Activated T-helper 1 cell treated with anti-CD3 and anti-CD28 coated beads, Interleukin-2, amount 50 U/mL, for 16 hours (primary cell): ENCODE measurements around the gene ANKRD11.
A peak's percentile ranks its signal among the peaks of the same experiment; 100 is the strongest.
"Not testable (repeated sequence)": the region's sequence is repeated elsewhere in the genome, so short reads cannot be mapped to it uniquely, and the experiment has no call there.

ENCODE experiments used
- DNase-seq, 2 donors: peaks; one replicate each; pipeline ENCODE4 v3.0.0-alpha.2; 2020; ENCODE audit warnings: low read depth in 1 of 2, low spot score in 1 of 2

Gene ANKRD11

GRCh38 chr16:89368604-89369249 lies 121.6 kb downstream of the ANKRD11 start:
- DNase-seq, result no peak

DNA sequence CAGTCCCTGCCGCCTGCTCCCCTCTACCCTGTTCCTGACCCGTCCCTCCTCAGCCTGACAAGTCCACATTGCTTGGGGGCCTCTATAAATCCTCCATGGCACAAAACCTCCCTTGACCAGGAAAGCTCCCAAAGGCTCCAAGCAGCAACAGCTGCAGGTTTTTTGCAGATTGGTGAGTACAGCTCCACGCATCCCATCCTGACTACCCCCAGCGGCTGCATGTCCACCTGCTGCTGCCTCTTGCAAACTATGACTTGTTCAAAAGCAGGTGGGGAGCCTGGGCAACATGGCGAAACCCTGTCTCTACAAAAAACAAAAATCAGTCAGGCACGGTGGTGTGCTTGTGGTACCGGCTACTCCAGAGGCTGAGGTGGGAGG lies 122.8 kb downstream of the ANKRD11 start:
- DNase-seq, result no peak

- DNase-seq, result no peak
These were observed 123.5 kb downstream of the ANKRD11 start for GRCh38 chr16:89366561-89367537.

GRCh38 chr16:89365996-89366395 lies 124.4 kb downstream of the ANKRD11 start:
- DNase-seq, result no peak

DNA sequence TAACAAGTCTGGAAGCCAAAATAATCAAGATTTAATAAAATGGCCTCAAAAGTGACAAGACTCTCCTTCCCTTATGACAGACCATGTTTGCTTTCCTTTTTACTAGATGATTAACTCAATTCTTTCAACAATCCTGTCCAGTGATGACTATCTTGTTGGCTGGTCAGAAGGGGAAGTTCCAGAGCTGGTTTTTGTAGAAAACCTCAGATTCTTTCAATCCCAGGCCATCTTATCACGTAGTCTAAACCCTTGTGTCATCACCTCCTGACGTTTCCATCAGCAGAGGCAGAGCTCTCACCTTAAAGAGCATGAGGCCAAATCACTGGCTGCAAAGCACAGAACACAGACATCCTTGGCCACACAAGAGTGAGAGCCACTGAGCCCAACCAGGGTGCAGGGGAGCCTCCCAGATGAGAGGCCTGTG lies 125.3 kb downstream of the ANKRD11 start:
- no peak for DNase-seq

DNA sequence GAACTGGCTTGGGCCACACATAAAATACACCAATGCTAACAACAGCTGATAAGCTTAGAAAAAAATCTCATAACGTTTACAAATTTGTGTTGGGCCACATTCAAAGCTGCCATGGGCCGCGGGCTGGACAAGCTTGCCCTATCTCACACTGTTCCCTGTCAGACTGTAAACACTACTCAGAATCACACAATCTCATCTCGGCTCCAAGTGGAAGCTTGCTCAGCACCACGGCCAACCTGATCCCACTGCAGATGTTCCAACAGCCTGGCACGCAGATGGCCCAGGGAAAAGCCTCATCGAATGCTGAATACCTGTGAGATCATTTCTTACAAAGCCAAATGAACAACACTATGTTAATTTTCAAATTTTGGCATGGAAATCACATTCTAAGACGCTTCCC lies 125.8 kb downstream of the ANKRD11 start:
- DNase-seq, result no peak

DNA sequence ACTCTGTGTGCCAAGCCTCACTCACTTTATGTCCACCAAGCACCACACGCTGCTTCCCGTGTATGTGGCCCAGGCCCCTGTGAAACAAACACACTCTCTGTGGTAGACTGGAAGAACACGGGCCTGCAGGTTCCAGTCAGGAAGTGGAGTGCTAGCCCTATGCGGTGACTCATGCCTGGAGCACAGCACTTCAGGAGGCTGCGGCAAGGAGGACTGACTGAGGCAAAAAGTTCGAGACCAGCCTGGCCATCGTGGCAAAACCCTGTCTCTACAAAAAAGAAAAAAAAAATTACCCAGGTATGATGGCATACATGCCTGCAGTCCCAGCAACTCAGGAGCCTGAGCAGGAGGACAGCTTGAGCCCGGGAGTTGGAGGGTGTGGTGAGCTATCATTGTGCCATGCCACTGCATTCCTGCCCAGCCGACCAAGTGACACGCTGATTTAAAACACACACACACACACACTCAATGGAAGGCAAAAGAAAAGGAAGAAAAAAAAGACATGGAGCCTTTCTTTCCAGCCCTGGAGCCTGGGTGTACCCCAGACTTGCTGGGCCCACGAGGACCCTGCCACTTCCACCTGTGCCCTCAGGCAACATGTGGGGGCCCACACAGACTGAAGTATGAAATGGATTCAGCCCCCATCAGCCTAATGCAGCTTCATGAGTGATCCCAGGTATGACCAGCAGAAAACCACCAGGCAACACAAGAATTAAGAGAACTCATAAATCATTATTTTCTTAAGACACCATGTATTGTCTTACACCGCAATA lies 126.6 kb downstream of the ANKRD11 start:
- DNase-seq, result peak in 1 of 2 donors; percentile 26

- not testable (repeated sequence) for DNase-seq
These were observed 127.7 kb downstream of the ANKRD11 start for GRCh38 chr16:89362540-89363223.

DNA sequence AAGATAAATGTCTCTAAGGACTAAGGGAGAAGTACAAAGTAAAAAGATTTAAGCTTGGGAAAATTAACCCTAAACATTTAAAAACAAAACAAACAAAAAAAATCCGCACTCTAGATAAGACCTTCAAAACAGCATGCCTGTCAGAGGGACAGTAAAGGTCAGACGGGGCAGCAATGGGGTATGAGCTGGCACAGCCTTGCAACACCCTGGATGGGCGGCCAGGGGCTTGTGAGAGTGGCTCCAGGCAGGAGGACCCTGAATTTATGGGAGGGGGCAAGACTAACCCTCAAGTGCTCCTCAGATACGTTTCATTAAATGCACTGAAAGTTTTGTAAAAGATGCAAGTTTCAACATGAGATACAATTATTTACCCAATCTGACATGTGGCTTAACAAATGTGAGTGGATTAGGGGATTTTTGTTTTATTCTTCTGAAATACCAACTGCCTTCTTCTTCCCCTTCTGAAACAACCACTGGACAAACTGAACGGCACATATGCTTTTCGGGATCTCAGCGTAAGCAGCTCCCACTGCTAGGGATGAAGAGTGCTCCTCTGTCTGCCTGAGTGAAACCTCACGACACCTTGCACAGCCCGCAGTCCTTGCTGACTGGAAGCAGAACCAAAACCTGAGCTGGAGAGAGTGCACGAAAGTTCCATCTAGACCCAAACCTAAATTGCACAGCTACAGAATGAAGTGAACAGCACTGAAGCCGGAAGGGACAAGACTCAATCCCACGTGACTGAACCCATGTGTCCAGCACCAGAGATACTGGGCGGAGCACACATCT lies 128.4 kb downstream of the ANKRD11 start:
- DNase-seq, result no peak

DNA sequence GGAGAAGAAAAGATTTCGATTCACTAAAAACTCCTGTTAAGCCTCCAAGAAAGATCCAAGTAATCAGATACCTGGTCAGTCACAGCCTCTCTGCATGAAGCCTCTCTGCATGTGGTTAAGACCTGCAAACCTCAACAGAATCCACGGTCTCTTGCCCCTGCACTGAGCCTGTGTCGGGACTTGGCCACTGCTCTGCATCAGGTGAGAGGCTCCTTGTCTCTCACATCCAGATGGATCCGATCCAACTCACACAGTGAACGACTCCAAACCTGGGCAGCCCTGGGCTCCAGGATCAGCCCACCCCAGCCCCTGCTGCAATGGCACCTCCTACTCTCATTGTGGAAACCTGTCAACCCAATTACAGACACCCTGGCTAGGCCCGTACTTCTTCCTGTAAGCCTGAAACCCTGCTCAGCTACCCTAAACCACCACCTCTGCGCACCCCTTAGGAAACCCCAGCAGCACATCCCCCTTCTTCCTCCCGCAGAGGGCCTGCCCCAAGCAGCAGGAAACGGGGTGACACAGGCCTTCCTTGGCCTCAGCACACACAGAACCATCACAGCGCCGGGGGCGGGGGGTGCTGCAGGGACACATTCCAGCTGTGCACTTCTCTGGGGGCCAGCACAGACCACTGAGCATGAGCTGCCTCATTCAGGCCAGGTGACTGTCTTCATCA lies 129.5 kb downstream of the ANKRD11 start:
- DNase-seq, result peak; percentile 47 to 58

- DNase-seq, result no peak
These were observed 130.9 kb downstream of the ANKRD11 start for GRCh38 chr16:89359264-89360147.

GRCh38 chr16:89358030-89359005 lies 132.0 kb downstream of the ANKRD11 start:
- peak in 1 of 2 donors; percentile 14 for DNase-seq

DNA sequence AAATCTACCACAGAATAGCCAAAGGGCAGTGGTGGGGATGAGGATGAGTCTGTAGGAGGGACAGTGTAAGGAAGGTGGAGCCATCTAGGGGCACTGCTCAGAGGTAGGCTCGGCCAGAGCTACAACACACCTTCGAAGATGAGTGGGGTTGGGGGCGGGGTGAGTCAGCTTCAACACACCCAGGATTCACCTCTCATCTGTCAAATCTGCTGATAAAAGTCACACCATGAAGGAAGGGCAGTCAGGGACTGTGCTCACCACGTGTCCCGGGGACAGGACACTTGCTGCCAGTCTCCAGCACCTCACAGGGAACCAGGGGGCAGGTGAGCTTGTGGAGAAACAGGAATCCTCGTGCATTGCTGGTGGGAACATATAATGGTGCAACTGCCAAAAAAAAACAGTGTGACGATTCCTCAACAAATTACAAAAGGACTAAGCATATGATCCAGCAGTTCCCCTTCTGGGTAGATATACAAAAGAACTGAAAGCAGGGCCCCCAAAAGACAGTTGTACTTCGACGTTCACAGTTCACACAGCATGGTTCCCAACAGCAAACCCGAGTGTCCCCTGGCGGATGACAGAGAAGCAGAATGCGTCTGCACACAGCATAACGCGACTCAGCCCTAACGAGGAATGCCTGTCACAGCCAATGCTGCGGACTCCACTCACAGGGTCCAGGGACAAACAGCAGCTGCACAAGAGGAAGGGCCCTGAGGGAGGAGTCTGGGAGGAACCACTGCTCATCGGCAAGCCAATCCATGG lies 133.1 kb downstream of the ANKRD11 start:
- DNase-seq, result peak in 1 of 2 donors; percentile 26

DNA sequence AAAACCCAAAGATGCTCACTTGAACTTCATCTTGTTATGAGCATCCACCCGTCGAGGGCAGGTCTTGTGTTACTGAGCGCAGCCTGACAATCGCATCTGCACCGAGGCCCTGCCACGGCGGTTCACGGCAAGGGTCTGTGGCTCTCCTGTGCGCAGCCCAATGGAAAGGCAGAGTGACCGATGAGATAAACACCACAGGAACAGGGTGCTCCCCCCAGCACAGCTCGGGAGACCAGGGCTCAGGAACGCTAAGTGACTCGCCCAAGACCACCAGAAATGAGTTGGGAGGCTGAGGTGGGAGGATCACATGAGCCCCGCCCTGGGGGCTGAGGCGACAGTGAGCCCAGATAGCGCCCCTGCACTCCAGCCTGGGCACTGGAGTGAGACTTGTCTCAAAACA lies 134.7 kb downstream of the ANKRD11 start:
- DNase-seq, result no peak

DNA sequence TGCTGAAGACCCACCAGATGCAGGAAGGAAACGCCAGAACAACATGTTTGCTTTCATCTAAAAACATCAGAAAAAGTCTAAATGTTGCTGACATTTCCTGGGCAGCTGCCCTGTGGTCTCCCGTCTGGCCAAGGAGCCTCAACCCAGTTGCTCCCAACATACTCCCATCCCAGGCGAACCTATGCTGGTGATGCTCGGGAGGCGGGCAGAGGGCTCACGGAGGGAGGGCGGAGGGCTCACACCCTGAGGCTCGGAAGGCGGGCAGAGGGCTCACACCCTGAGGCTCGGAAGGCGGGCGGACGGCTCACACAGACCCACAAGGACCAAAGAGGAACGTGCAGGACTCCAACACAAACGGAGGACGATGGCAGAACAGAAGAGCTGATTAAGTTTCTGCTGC lies 135.4 kb downstream of the ANKRD11 start:
- DNase-seq, result no peak

- DNase-seq, result no peak
These were observed 136.0 kb downstream of the ANKRD11 start for GRCh38 chr16:89354325-89354724.
